ENCODE data around the gene ZFP92. TPM values are rescaled to one million over a fixed set of nuclear protein-coding genes. Genes with fewer than 3 reads are reported as not detected.

The ZFP92 gene, protein sequence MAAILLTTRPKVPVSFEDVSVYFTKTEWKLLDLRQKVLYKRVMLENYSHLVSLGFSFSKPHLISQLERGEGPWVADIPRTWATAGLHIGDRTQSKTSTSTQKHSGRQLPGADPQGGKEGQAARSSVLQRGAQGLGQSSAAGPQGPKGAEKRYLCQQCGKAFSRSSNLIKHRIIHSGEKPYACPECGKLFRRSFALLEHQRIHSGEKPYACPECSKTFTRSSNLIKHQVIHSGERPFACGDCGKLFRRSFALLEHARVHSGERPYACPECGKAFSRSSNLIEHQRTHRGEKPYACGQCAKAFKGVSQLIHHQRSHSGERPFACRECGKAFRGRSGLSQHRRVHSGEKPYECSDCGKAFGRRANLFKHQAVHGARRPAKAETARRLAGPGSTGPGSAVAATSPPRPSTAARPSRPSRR
- total RNA-seq = 0.07 and 0.10 TPM in 2 replicates

DNA sequence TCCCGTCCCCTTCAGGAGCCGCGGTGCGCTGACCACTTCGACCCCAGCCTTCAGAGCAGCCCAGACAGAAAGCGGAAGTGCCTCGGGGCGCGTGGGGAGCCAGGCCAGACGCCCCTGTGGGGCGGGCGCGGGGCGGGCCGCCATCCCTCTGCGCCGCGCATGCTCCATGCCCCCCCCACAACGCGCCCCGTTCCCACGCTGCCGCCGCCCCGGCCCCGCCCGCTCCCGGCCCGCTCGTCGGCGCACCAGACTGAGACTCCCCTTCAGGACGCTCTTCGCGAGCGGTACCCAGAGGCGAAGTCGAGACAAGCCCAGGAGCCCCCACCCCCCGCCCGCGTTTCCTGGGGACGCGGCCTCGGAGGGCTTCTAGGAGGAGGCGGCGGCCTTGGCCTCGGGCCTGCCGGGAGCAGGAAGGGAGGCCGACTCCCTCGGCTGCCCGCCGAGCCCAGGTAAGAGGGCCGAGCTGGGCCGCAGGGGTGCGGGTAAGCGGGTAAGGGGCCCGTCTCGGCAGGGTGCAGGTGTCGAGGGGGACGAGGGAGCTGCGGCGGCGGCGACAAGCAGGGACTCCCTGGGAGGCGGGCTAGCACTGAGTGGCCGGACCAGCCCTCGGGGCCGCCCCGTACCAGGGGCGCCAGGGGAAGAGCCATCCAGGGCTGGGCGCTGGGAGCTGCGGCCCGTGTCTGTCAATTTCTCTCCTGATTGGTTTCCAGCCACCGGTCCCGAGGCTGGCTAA lies at the start of gene ZFP92:
TSS of gene ZFP92 (plus strand) at position 218 of the 733 bp plus-strand sequence. CDS start 6,851 bp downstream, outside the sequence.

DNA sequence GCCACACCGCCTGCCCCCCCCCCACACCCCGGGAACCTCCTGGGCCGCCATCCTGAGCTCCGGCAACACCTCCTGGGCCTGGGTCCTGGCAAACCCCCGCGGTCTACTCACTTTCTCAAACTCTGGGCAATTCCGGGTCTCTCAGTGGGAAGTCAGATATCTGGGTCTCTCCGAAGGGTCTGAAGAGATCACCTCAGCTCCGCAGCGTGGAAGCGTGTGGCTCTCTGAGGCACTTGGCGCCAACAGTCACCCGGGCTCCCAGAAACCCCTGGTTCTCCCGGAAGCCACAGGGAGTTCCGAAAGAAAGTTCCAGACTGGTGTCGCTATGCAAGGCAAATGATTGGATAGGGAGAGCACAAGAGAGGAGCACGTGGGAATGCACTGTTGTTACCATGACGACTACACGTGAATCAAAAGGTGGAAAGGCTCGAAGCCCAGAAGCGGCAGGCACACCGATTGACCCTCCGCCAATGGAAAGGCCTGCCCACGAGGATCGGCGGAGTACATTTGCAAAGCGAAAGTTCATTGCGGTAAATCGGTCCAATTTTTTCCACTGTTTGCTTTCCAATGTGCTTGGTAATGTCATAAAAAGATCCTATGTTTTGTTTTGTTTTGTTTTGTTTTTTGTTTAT lies 10.0 kb upstream of the ZFP92 start, which contains the start of gene PNMA6E:
TSS of gene PNMA6E (minus strand) at position 218 of the 632 bp plus-strand sequence. CDS start 2,501 bp downstream, outside the sequence.

DNA sequence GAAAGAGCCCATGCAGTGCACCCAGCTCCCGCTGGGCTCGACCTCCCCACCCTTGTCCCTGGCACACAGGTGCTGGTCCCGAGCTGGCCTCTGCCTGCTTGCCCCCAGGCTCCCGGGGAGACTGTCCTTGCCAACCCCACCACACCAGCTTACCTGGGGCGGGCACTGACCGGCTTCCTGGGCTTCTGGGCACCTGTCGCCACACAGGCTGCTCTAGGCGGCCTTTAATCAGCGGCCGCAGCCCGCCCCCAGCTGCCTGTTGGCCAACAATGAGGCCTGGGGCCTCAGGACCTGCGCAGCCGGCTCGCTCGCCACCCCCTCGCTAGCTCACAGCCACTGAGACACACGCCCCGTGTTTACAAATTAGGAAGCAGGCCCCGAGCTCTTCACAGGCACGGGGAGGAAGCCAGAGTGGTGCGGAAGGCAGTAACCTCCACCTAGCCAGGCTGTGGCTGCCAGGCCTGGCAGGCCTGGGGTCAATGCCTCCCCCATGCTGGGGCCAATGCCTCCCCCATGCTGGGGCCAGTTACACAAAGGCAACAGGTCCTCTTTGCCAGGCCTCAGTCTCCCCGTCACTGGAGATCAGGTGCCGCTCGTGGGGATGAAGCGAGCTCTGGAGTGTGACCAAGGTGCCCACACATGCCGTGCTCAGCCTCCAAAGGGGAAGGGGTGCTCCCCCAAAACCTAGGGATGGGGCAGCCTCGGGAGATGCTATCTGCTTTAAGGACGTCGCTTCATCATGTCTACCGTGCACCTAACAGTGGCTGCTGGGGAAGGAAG lies 34.8 kb downstream of the ZFP92 start, which contains the start of gene TREX2:
TSS of gene TREX2 (minus strand) at position 201 of the 780 bp plus-strand sequence. CDS start 626 bp downstream, outside the sequence.

Other genes with a start within 250 kb of the ZFP92 start
- not detected in 2 replicates for gene MAGEA1, start 232.2 kb upstream of the ZFP92 start, total RNA-seq
- gene PNMA6F, start 89.7 kb upstream of the ZFP92 start, total RNA-seq = not detected in 2 replicates
- 3.3 and 4.4 TPM in 2 replicates for gene ZNF275, start 77.3 kb upstream of the ZFP92 start, total RNA-seq
- not detected in 2 replicates for gene PNMA6E, start 10.1 kb upstream of the ZFP92 start, total RNA-seq
- gene TREX2, start 34.6 kb downstream of the ZFP92 start, total RNA-seq = 2.2 TPM in 1 of 2 replicates, not detected in the other
- gene HAUS7, start 59.1 kb downstream of the ZFP92 start, total RNA-seq = 34.5 and 42.4 TPM in 2 replicates
- gene BGN, start 83.5 kb downstream of the ZFP92 start, total RNA-seq = 6.0 and 7.2 TPM in 2 replicates
- gene ATP2B3, start 106.2 kb downstream of the ZFP92 start, total RNA-seq = not detected in 2 replicates
- 46.2 and 47.6 TPM in 2 replicates for gene CCNQ, start 187.7 kb downstream of the ZFP92 start, total RNA-seq
- gene DUSP9, start 235.7 kb downstream of the ZFP92 start, total RNA-seq = not detected in 2 replicates